GM21423 (cell line): ENCODE results near the gene LRG1.

Experiments
- ATAC-seq: cut with Tn5 transposase; IDR thresholded peaks from one replicate; pipeline ENCODE4 v1.9.1; 2021; ENCODE audit warnings: mild to moderate bottlenecking, moderate library complexity; ENCODE audit not compliant: unreplicated experiment

Gene LRG1

GRCh38 chr19:4496304-4496703 is 43.5 kb downstream of the LRG1 start:
- ATAC-seq, result no peak

DNA sequence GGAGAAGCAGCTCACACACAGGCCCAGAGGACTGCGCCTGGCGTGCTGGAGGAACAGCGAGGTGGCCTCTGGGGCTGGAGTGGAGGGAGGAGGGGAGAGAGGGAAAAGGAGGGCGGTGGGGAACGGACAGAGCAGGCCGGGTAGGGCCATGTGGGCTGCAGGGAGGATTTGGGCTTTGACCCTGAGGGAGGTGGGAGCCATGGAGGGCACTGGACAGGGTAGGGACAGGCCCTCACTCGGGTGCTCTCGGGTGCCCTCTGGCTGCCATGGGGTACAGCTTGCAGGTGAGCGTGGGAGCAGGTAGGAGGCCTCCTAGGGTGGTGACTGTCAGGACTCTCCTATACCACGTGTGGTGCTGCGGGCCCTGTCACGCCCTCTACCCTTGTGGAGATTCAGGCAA is 44.4 kb downstream of the LRG1 start:
- ATAC-seq, result no peak

GRCh38 chr19:4494691-4495064 is 45.2 kb downstream of the LRG1 start:
- no peak for ATAC-seq

DNA sequence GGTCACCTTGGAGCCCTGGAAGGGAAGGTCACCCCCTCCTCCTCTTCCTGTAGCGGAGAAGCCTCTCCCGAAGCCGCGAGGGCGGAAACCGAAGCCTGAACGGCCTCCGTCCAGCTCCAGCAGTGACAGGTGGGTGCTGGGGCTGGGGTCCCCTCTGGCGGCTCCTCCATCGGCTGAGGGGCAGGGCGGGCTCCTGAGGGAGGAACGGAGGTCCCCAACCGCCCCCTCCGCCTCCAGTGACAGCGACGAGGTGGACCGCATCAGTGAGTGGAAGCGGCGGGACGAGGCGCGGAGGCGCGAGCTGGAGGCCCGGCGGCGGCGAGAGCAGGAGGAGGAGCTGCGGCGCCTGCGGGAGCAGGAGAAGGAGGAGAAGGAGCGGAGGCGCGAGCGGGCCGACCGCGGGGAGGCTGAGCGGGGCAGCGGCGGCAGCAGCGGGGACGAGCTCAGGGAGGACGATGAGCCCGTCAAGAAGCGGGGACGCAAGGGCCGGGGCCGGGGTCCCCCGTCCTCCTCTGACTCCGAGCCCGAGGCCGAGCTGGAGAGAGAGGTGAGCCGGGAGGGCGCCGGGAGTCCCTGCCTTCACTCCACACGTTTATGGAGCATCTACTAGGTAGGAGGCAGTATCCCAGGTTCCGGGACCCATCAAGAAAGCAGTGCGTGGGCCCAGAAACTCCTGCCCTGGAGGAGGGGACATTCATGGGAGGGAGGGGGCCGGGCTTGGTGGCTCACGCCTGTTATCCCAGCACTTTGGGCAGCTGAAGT is 45.7 kb downstream of the LRG1 start:
- no peak for ATAC-seq

GRCh38 chr19:4493104-4493928 is 46.5 kb downstream of the LRG1 start:
- ATAC-seq, result no peak

- ATAC-seq, result no peak
Measured at GRCh38 chr19:4492337-4493103, 47.3 kb downstream of the LRG1 start.

- ATAC-seq, result no peak
Measured at GRCh38 chr19:4491446-4491845, 48.4 kb downstream of the LRG1 start.

DNA sequence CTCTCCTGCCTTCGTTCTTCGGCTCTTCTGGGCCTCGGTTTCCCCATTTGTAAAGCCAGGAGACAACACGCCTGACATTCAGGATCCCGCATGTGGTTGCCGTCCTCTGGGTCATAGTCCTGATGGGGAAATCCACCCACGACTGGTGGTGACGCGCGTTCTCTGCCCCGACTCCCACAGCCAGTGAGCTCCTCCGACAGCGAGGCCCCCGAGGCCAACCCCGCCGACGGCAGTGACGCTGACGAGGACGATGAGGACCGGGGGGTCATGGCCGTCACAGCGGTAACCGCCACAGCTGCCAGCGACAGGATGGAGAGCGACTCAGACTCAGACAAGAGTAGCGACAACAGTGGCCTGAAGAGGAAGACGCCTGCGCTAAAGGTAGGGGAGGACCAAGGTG is 51.3 kb downstream of the LRG1 start:
- no peak for ATAC-seq

DNA sequence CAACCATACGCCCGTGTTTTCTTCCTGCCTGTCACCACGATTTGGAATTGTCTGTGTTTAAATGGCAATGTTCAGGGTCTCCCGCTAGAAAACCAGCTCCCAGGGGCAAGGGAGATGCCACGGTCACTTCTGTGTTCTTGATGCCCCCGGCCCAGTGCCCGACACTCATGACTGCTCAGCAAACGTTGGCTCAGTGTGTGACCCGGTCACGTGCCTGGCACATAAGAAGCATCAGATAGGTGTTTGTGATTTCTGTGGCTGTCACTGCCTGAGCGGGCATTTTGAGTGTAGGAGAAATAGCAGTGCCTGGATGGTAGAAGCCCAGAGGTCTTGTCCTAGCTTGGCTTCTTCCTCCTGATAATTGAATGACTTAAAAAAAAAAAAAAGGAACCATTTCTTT is 52.3 kb downstream of the LRG1 start:
- ATAC-seq, result no peak
